Measurements from ENCODE around the gene EIF4EBP2.
A peak's percentile ranks its signal among the peaks of the same experiment; 100 is the strongest.

Gene EIF4EBP2

DNA sequence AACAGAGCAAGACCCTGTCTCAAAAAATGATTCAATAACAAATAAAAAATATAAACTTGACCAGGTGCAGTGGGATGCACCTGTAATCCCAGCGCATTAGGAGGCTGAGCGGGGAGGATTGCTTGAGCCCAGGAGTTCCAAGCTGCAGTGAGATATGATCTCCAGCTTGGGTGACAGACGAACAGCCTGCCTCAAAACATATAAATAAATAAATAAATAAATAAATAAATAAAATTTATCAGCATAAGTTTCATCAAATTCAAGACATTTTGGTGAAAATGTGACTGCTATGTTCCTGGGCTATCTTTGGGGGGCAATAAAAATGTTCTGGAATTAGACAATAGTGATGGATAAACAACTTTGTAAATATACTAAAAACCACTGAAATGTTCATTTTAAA is 4.8 kb upstream of the EIF4EBP2 start:
- TF ChIP-seq, protein P1, sequence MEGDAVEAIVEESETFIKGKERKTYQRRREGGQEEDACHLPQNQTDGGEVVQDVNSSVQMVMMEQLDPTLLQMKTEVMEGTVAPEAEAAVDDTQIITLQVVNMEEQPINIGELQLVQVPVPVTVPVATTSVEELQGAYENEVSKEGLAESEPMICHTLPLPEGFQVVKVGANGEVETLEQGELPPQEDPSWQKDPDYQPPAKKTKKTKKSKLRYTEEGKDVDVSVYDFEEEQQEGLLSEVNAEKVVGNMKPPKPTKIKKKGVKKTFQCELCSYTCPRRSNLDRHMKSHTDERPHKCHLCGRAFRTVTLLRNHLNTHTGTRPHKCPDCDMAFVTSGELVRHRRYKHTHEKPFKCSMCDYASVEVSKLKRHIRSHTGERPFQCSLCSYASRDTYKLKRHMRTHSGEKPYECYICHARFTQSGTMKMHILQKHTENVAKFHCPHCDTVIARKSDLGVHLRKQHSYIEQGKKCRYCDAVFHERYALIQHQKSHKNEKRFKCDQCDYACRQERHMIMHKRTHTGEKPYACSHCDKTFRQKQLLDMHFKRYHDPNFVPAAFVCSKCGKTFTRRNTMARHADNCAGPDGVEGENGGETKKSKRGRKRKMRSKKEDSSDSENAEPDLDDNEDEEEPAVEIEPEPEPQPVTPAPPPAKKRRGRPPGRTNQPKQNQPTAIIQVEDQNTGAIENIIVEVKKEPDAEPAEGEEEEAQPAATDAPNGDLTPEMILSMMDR (IDR thresholded peaks at IDR 0.05; ENCODE audit: low read depth, low read length, missing control alignments), result no peak
- DNase-seq (ENCODE audit: low read depth), result no peak
- H3K4me3 ChIP-seq (ENCODE audit: low read depth, low read length), result no peak overlapping the region

DNA sequence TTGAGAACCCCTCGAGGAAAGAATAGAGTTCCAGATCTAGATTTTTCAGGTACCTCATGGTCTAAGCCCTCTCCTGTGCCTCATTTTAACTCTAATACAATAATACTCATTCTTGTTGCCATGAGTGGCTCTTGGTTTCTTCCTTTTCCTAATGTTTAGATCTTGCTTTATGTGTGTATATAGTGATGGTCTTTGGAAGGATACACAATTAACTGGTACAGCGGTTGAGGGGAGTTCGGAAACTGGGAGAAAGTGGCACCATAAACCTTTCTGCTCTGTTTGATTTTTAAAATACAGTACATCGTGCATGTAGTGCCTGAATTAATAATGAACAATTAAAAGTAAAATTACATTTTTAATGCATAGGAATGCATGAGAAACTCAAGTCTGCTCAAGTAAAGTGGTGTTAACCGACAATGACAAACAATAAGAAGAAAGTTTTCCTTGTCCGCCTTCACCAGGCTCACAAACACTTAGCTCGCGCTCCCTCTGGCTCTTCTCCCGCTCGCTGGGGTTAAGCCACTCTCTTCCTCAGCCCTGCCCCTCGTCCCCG is 386 bp upstream of the EIF4EBP2 start:
- no peak for DNase-seq (ENCODE audit: low read depth)
- TF ChIP-seq, protein P1 (IDR thresholded peaks at IDR 0.05; ENCODE audit: low read depth, low read length, missing control alignments), result no peak
- peak overlapping the region; percentile 84 for H3K4me3 ChIP-seq (ENCODE audit: low read depth, low read length)

GRCh38 chr10:70404787-70405036 is 767 bp downstream of the EIF4EBP2 start:
- H3K4me3 ChIP-seq (ENCODE audit: low read depth, low read length), result peak overlapping the region; percentile 84
- TF ChIP-seq, protein P1 (IDR thresholded peaks at IDR 0.05; ENCODE audit: low read depth, low read length, missing control alignments), result no peak
- no peak for DNase-seq (ENCODE audit: low read depth)

GRCh38 chr10:70405037-70405824 is 1.3 kb downstream of the EIF4EBP2 start:
- TF ChIP-seq, protein P1 (IDR thresholded peaks at IDR 0.05; ENCODE audit: low read depth, low read length, missing control alignments), result no peak
- no peak for DNase-seq (ENCODE audit: low read depth)
- peak overlapping the region; percentile 84 for H3K4me3 ChIP-seq (ENCODE audit: low read depth, low read length)

- DNase-seq (ENCODE audit: low read depth), result no peak
- TF ChIP-seq, protein P1 (IDR thresholded peaks at IDR 0.05; ENCODE audit: low read depth, low read length, missing control alignments), result no peak
- H3K4me3 ChIP-seq (ENCODE audit: low read depth, low read length), result no peak overlapping the region
Measured at GRCh38 chr10:70409772-70410171, 5.8 kb downstream of the EIF4EBP2 start.

- DNase-seq (ENCODE audit: low read depth), result no peak
- H3K4me3 ChIP-seq (ENCODE audit: low read depth, low read length), result no peak overlapping the region
- TF ChIP-seq, protein P1 (IDR thresholded peaks at IDR 0.05; ENCODE audit: low read depth, low read length, missing control alignments), result no peak
Measured at GRCh38 chr10:70410608-70411007, 6.7 kb downstream of the EIF4EBP2 start.

DNA sequence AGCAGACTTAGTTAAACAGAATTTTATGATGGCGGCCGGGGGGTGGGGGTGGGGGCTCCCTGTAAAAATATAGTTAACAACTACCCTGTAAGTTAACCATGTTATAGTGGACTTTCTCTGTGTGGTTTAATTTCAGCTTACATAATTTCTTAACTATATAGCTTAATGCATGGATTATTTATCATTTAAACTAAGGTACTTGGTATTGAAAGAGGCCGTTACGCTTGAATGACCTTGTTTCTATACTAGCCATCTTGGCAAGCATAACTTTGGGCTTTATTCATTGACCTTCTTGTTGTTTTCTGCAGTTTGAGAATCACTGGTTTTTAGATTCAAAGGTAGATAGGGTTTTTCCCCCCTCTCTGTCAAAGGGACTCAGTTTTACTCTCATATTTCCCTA is 8.4 kb downstream of the EIF4EBP2 start:
- TF ChIP-seq, protein P1 (IDR thresholded peaks at IDR 0.05; ENCODE audit: low read depth, low read length, missing control alignments), result no peak
- no peak for DNase-seq (ENCODE audit: low read depth)
- H3K4me3 ChIP-seq (ENCODE audit: low read depth, low read length), result no peak overlapping the region
